Stimulated activated CD8-positive, alpha-beta memory T cell treated with anti-CD3 and anti-CD28 coated beads, Interleukin-7, amount 100 ng/mL, for 48 hours (primary cell): ENCODE measurements around the gene BPTF.
"Not testable (repeated sequence)": the region's sequence is repeated elsewhere in the genome, so short reads cannot be mapped to it uniquely, and the experiment has no call there.

ENCODE experiments used
- DNase-seq, 2 donors: peaks; one replicate each; pipeline ENCODE4 v3.0.0-alpha.2; 2020; ENCODE audit warnings: low read depth in 1 of 2; ENCODE audit errors: extremely low read depth in 1 of 2

The BPTF gene

GRCh38 chr17:67959510-67959909 is 134.2 kb downstream of the BPTF start:
- DNase-seq = no peak

GRCh38 chr17:67960276-67960675 is 135.0 kb downstream of the BPTF start:
- DNase-seq = not testable (repeated sequence)

GRCh38 chr17:67962156-67962555 is 136.9 kb downstream of the BPTF start:
- not testable (repeated sequence) for DNase-seq

GRCh38 chr17:67963145-67963572 is 137.9 kb downstream of the BPTF start:
- DNase-seq = peak in 1 of 2 donors; percentile 52

- DNase-seq = no peak
Measured at GRCh38 chr17:67970783-67971182, 145.5 kb downstream of the BPTF start.

GRCh38 chr17:67974185-67974584 is 148.9 kb downstream of the BPTF start:
- DNase-seq = no peak

GRCh38 chr17:67974598-67975066 is 149.3 kb downstream of the BPTF start:
- no peak for DNase-seq

- not testable (repeated sequence) for DNase-seq
Measured at GRCh38 chr17:67976306-67976705, 151.0 kb downstream of the BPTF start.

GRCh38 chr17:67980456-67980855 is 155.2 kb downstream of the BPTF start:
- no peak for DNase-seq

GRCh38 chr17:67980883-67981282 is 155.6 kb downstream of the BPTF start:
- DNase-seq = not testable (repeated sequence)

- no peak for DNase-seq
Measured at GRCh38 chr17:67982034-67982640, 156.8 kb downstream of the BPTF start.

- no peak for DNase-seq
Measured at GRCh38 chr17:67982686-67983382, 157.5 kb downstream of the BPTF start.

- DNase-seq = no peak
Measured at GRCh38 chr17:67983383-67983688, 158.0 kb downstream of the BPTF start.

GRCh38 chr17:67990909-67991308 is 165.6 kb downstream of the BPTF start:
- DNase-seq = no peak

GRCh38 chr17:67992548-67993152 is 167.3 kb downstream of the BPTF start:
- no peak for DNase-seq

- peak; percentile 37 to 67 for DNase-seq
Measured at GRCh38 chr17:67993153-67993997, 168.1 kb downstream of the BPTF start.

GRCh38 chr17:67993998-67994361 is 168.7 kb downstream of the BPTF start:
- no peak for DNase-seq

GRCh38 chr17:67994817-67995569 is 169.7 kb downstream of the BPTF start:
- no peak for DNase-seq

GRCh38 chr17:67995570-67996263 is 170.4 kb downstream of the BPTF start:
- DNase-seq = no peak
